HG03064 (cell line): ENCODE results near the gene KRT86.
A peak's percentile ranks its signal among the peaks of the same experiment; 100 is the strongest.
"Not testable (repeated sequence)": the region's sequence is repeated elsewhere in the genome, so short reads cannot be mapped to it uniquely, and the experiment has no call there.

ENCODE experiments used
- ATAC-seq: cut with Tn5 transposase; IDR thresholded peaks from one replicate; pipeline ENCODE4 v1.9.1; 2021; ENCODE audit warnings: low read depth; ENCODE audit not compliant: unreplicated experiment

Gene KRT86

GRCh38 chr12:52238207-52238840 is 36.1 kb upstream of the KRT86 start:
- ATAC-seq = no peak

GRCh38 chr12:52238916-52239646 is 35.4 kb upstream of the KRT86 start:
- no peak for ATAC-seq

GRCh38 chr12:52239767-52240166 is 34.7 kb upstream of the KRT86 start:
- no peak for ATAC-seq

- ATAC-seq = not testable (repeated sequence)
Observed at GRCh38 chr12:52240247-52240646, 34.2 kb upstream of the KRT86 start.

- no peak for ATAC-seq
Observed at GRCh38 chr12:52241205-52241842, 33.1 kb upstream of the KRT86 start.

- ATAC-seq = no peak
Observed at GRCh38 chr12:52242442-52243258, 31.8 kb upstream of the KRT86 start.

GRCh38 chr12:52243259-52243855 is 31.1 kb upstream of the KRT86 start:
- no peak for ATAC-seq

GRCh38 chr12:52243856-52244614 is 30.4 kb upstream of the KRT86 start:
- ATAC-seq = peak; percentile 90

- no peak for ATAC-seq
Observed at GRCh38 chr12:52244615-52244994, 29.8 kb upstream of the KRT86 start.

- ATAC-seq = no peak
Observed at GRCh38 chr12:52245259-52245961, 29.0 kb upstream of the KRT86 start.

- no peak for ATAC-seq
Observed at GRCh38 chr12:52245962-52246569, 28.4 kb upstream of the KRT86 start.

GRCh38 chr12:52246720-52247621 is 27.5 kb upstream of the KRT86 start:
- ATAC-seq = no peak

GRCh38 chr12:52247622-52248540 is 26.6 kb upstream of the KRT86 start:
- no peak for ATAC-seq

GRCh38 chr12:52248541-52249461 is 25.6 kb upstream of the KRT86 start:
- no peak for ATAC-seq

- ATAC-seq = no peak
Observed at GRCh38 chr12:52249511-52250047, 24.9 kb upstream of the KRT86 start.
